IMR-90 (cell line): ENCODE data around the gene CHORDC1. TPM values are rescaled to one million over a fixed set of nuclear protein-coding genes. Genes with fewer than 3 reads are reported as not detected.
"Not testable (repeated sequence)": the region's sequence is repeated elsewhere in the genome, so short reads cannot be mapped to it uniquely, and the experiment has no call there.

Source experiments
- ATAC-seq: fragments of 200-7000 bp; cut with Tn5 transposase; 2 replicates; pipeline ENCODE4 v1.9.1; 2020; ENCODE audit warnings: low read depth, mild to moderate bottlenecking, moderate library complexity
- BruUV-seq: library from RNA; stranded (reverse); fragments of 400-500 nt; replicated peaks from 2 replicates; lab custom pipeline; 2021; lab: Mats Ljungman, UMichigan
- CTCF ChIA-PET: fragments of 300-600 bp; formaldehyde crosslinking; extraction: SDS; loops from one replicate; lab custom pipeline; 2021; ENCODE audit warnings: antibody characterized with exemption; lab: Yijun Ruan, JAX
- POLR2A ChIA-PET: fragments of 300-600 bp; sonication (Branson Sonifier 250); formaldehyde crosslinking; loops from one replicate; lab custom pipeline; 2022; ENCODE audit warnings: antibody characterized with exemption; ENCODE audit not compliant: unreplicated experiment; lab: Charles Lee
- DNase-seq: peaks from one replicate; pipeline ENCODE4 v3.0.0; 2013
- H2AFZ ChIP-seq: replicated peaks from 2 replicates; pipeline ENCODE3; 2013; ENCODE audit warnings: low read length, mild to moderate bottlenecking; ENCODE audit not compliant: poor library complexity
- H2AK5ac ChIP-seq: 2 replicates; pipeline ENCODE4 v1.6.1; 2013; ENCODE audit warnings: low read depth, low read length, inconsistent platforms
- H2AK9ac ChIP-seq: replicated peaks from 2 replicates; pipeline ENCODE3; 2013; ENCODE audit warnings: mild to moderate bottlenecking, low read depth, low read length, moderate library complexity; ENCODE audit not compliant: poor library complexity
- H2BK120ac ChIP-seq: 2 replicates; pipeline ENCODE4 v1.6.1; 2013; ENCODE audit warnings: low read depth, low read length, inconsistent platforms
- H2BK15ac ChIP-seq: 3 replicates; pipeline ENCODE4 v1.6.1; 2013; ENCODE audit warnings: low read depth, low read length, inconsistent platforms
- H2BK20ac ChIP-seq: 2 replicates; pipeline ENCODE4 v1.6.1; 2013; ENCODE audit warnings: low read depth, mild to moderate bottlenecking, inconsistent platforms, low read length, moderate library complexity
- H2BK5ac ChIP-seq: 2 replicates; pipeline ENCODE4 v1.6.1; 2013; ENCODE audit warnings: mild to moderate bottlenecking, low read depth, low read length, inconsistent platforms; ENCODE audit not compliant: poor library complexity, severe bottlenecking
- H3K14ac ChIP-seq: replicated peaks from 2 replicates; pipeline ENCODE4 v1.6.1; 2013; ENCODE audit warnings: low read depth, low read length, inconsistent platforms
- H3K18ac ChIP-seq: 2 replicates; pipeline ENCODE4 v1.6.1; 2013; ENCODE audit warnings: low read depth, low read length, control low read depth
- H3K23ac ChIP-seq: 2 replicates; pipeline ENCODE4 v1.6.1; 2013; ENCODE audit warnings: low read depth, low read length, inconsistent platforms
- H3K27ac ChIP-seq: 2 replicates; pipeline ENCODE4 v1.5.1; 2013; ENCODE audit warnings: mild to moderate bottlenecking, control low read depth, low read length; ENCODE audit not compliant: insufficient read depth
- H3K27me3 ChIP-seq: 2 replicates; pipeline ENCODE4 v1.6.1; 2013; ENCODE audit warnings: low read length; ENCODE audit not compliant: control insufficient read depth, insufficient read depth
- H3K36me3 ChIP-seq: 2 replicates; pipeline ENCODE4 v1.6.1; 2013; ENCODE audit warnings: low read length, mixed read lengths; ENCODE audit not compliant: control insufficient read depth, insufficient read depth
- H3K4ac ChIP-seq: 2 replicates; pipeline ENCODE4 v1.6.1; 2013; ENCODE audit warnings: low read depth, low read length, inconsistent platforms
- H3K4me1 ChIP-seq: 2 replicates; pipeline ENCODE4 v1.6.1; 2013; ENCODE audit warnings: low read length, mixed read lengths; ENCODE audit not compliant: control insufficient read depth, insufficient read depth
- H3K4me2 ChIP-seq: 2 replicates; pipeline ENCODE4 v1.6.1; 2013; ENCODE audit warnings: low read depth, mild to moderate bottlenecking, control low read depth, low read length, moderate library complexity
- H3K4me3 ChIP-seq: 2 replicates; pipeline ENCODE4 v1.5.1; 2013; ENCODE audit warnings: low read depth, mild to moderate bottlenecking, control low read depth, low read length, moderate library complexity; ENCODE audit not compliant: insufficient read depth
- H3K56ac ChIP-seq: 2 replicates; pipeline ENCODE4 v1.6.1; 2013; ENCODE audit warnings: low read length, inconsistent platforms; ENCODE audit not compliant: insufficient read depth; ENCODE audit errors: extremely low read depth
- H3K79me1 ChIP-seq, 2 experiments: 2 replicates each; pipeline ENCODE4 v1.6.1; 2013; ENCODE audit warnings: low read length in 2 of 2, inconsistent platforms in 1 of 2, low read depth in 1 of 2
- H3K9ac ChIP-seq: 2 replicates; pipeline ENCODE4 v1.6.1; 2013; ENCODE audit warnings: low read depth, low read length, control low read depth
- H3K9me1 ChIP-seq: 2 replicates; pipeline ENCODE4 v1.6.1; 2013; ENCODE audit warnings: low read length, inconsistent platforms; ENCODE audit not compliant: insufficient read depth
- H3K9me3 ChIP-seq: 2 replicates; pipeline ENCODE4 v1.6.1; 2013; ENCODE audit warnings: low read length; ENCODE audit not compliant: control insufficient read depth, insufficient read depth
- H4K20me1 ChIP-seq: 2 replicates; pipeline ENCODE4 v1.6.1; 2013; ENCODE audit warnings: low read length, inconsistent platforms; ENCODE audit not compliant: insufficient read depth
- H4K5ac ChIP-seq: 2 replicates; pipeline ENCODE4 v1.6.1; 2013; ENCODE audit warnings: mild to moderate bottlenecking, low read depth, low read length, control low read depth
- H4K8ac ChIP-seq, 2 experiments: 2 replicates each; pipeline ENCODE4 v1.6.1; 2013; ENCODE audit warnings: low read depth in 2 of 2, low read length in 2 of 2, control low read depth in 1 of 2, inconsistent platforms in 1 of 2
- H4K91ac ChIP-seq: 2 replicates; pipeline ENCODE4 v1.6.1; 2013; ENCODE audit warnings: low read depth, low read length, inconsistent platforms; ENCODE audit not compliant: insufficient read depth
- WGBS, 2 experiments: methylation state at CpG; one replicate each; pipeline versions ENCODE4 v1.1.5 to v1.1.7; 2013; ENCODE audit warnings: missing lambda C conversion rate in 2 of 2; ENCODE audit not compliant: insufficient read length in 1 of 2; ENCODE audit errors: extremely low coverage in 2 of 2; 5-methylcytosine and 5-hydroxymethylcytosine counted together
- dilution Hi-C: fragments of 300-500 bp; cut with HindIII; formaldehyde crosslinking; loops from one replicate; pipeline ENCODE4 v1.14.3; 2018; ENCODE audit warnings: low sequenced_read_pairs; ENCODE audit not compliant: unreplicated experiment
- in situ Hi-C: fragments of 300-500 bp; cut with MboI; formaldehyde crosslinking; loops from 3 replicates; pipeline ENCODE4 v1.14.3; 2019; ENCODE audit warnings: low sequenced_read_pairs, inconsistent platforms, mixed read lengths
- intact Hi-C: fragments of 100-400 bp; cut with micrococcal nuclease; formaldehyde crosslinking; loops from 2 replicates; pipeline ENCODE4 v1.10.0; 2022
- polyA plus RNA-seq, 3 experiments: library from polyadenylated mRNA; depleted of rRNA; stranded (reverse); fragments of >200 nt; gene quantifications; 2 replicates each; pipeline ENCODE4 v1.2.3, GENCODE V29; 2012; ENCODE audit warnings: low replicate concordance in 1 of 3
- total RNA-seq: library from RNA; depleted of rRNA; stranded (reverse); fragments of >200 nt; gene quantifications from 2 replicates; pipeline ENCODE4 v1.2.3, GENCODE V29; 2012; rRNA removed

Gene CHORDC1
- total and polyA plus RNA-seq, 2 of the 4 experiments (the other 2 are of a cell fraction), result 26.9 to 51.4 TPM

DNA sequence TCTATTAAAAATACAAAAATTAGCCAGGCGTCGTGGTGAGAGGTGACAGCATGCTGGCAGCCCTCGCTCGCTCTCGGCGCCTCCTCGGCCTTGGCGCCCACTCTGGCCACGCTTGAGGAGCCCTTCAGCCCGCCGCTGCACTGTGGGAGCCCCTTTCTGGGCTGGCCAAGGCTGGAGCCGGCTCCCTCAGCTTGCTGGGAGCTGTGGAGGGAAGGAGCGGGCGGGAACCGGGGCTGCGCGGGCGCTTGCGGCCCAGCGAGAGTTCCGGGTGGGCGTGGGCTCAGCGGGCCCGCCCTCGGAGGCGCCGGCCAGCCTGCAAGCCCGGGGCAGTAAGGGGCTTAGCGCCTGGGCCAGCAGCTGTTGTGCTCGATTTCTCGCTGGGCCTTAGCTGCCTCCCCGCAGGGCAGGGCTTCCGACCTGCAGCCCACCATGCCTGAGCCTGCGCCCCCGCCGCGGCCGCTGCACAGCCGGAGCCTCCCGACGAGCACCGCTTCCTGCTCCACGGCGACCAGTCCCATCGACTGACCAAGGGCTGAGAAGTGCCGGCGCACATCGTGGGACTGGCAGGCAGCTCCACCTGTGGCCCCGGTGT lies 55.8 kb downstream of the CHORDC1 start:
- H2AFZ ChIP-seq, H4K91ac ChIP-seq, H2AK5ac ChIP-seq, H3K9me3 ChIP-seq, H3K9me1 ChIP-seq, H4K5ac ChIP-seq, H2BK120ac ChIP-seq, BruUV-seq, H3K18ac ChIP-seq, H3K4me1 ChIP-seq, H3K36me3 ChIP-seq, H4K8ac ChIP-seq, dilution Hi-C loops, POLR2A ChIA-PET, H3K9ac ChIP-seq, H3K27ac ChIP-seq, H2BK5ac ChIP-seq, H3K4me2 ChIP-seq, H2BK20ac ChIP-seq, H4K20me1 ChIP-seq, intact Hi-C loops, H3K27me3 ChIP-seq, CTCF ChIA-PET, H3K4me3 ChIP-seq, H3K4ac ChIP-seq, H3K14ac ChIP-seq, H3K56ac ChIP-seq, H2BK15ac ChIP-seq, in situ Hi-C loops, H3K23ac ChIP-seq, DNase-seq, H2AK9ac ChIP-seq, ATAC-seq, H3K79me1 ChIP-seq: not testable (repeated sequence)
- WGBS, 2 experiments, result 95% methylated on average over 16 of the region's 49 CpGs; no CpG with 5 or more reads in 1 of the 2 experiments

Other genes with a start within 250 kb of the CHORDC1 start
- not detected in 2 replicates for gene TRIM49C, start 191.9 kb downstream of the CHORDC1 start, total RNA-seq
- gene TRIM49C, start 191.9 kb downstream of the CHORDC1 start, polyA plus RNA-seq (2012; rRNA removed), result not detected in 2 replicates
- not detected in 2 replicates for gene UBTFL1, start 137.1 kb downstream of the CHORDC1 start, total RNA-seq
- gene UBTFL1, start 137.1 kb downstream of the CHORDC1 start, polyA plus RNA-seq (2012; rRNA removed), result not detected in 2 replicates
- under 0.01 TPM in 1 of 2 replicates, not detected in the other for gene NAALAD2, start 88.4 kb downstream of the CHORDC1 start, total RNA-seq
- 0.09 TPM in 1 of 2 replicates, not detected in the other for gene NAALAD2, start 88.4 kb downstream of the CHORDC1 start, polyA plus RNA-seq (2012; rRNA removed)